HG03280 (cell line): ENCODE measurements around the gene RIPOR3.
"Not testable (repeated sequence)": the region's sequence is repeated elsewhere in the genome, so short reads cannot be mapped to it uniquely, and the experiment has no call there.

Source experiments
- ATAC-seq: cut with Tn5 transposase; IDR thresholded peaks from one replicate; pipeline ENCODE4 v1.9.1; 2021; ENCODE audit warnings: mild to moderate bottlenecking, moderate library complexity; ENCODE audit not compliant: unreplicated experiment

The RIPOR3 gene

DNA sequence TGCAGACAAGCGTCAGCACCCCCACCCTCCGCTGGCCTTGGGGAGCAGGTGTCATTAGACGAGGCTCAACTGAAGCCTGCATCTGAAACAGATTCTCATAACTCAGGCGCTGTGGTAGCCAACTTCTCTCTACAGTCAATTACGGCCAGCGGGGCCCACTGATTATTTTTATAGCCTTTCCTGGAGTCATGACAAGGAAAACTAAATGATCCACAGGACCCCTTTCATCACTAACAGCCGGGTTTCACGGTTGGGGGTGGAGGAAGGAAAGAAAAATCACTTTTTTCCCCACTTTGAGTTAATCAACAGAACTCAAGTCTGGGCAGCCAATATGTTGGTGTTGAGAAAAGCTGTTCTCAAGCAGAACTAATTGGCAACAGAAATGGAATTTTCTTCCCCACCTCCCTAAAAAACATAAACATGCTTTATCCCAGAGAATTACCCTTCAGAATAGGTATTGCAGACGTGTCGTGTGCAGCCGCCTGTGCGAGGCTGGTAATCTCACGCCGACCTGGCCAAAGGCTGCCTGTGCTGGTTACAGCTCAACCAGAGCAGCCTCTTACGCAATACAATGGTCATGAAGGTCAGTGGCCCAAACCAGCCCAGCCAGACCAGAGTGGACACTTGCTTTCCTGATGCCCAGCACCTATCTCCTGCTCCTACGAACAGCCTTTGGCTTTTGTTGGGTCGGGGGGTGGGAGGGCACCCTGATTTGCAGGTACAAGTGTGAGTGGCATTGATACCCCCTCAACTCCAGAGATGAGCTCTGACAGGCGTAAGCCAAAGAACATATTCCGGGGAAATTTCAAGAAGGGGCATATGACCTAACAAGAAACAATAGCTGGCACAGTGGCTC is 11.0 kb downstream of the RIPOR3 start:
- ATAC-seq, result no peak

DNA sequence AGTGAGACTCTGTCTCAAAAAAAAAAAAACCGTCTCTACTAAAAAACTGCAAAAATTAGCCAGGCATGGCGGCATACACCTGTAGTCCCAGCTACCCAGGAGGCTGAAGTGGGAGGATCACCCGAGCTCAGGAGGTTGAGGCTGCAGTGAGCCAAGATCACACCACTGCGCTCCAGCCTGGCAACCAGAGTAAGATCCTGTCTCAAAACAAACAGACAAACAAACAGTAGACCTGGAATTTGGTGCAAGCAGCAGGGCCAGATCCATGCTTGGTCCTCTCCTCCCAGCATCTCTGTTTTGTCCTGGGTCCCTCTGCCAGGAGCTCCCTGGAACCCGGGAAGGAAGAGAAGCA is 11.6 kb downstream of the RIPOR3 start:
- no peak for ATAC-seq

DNA sequence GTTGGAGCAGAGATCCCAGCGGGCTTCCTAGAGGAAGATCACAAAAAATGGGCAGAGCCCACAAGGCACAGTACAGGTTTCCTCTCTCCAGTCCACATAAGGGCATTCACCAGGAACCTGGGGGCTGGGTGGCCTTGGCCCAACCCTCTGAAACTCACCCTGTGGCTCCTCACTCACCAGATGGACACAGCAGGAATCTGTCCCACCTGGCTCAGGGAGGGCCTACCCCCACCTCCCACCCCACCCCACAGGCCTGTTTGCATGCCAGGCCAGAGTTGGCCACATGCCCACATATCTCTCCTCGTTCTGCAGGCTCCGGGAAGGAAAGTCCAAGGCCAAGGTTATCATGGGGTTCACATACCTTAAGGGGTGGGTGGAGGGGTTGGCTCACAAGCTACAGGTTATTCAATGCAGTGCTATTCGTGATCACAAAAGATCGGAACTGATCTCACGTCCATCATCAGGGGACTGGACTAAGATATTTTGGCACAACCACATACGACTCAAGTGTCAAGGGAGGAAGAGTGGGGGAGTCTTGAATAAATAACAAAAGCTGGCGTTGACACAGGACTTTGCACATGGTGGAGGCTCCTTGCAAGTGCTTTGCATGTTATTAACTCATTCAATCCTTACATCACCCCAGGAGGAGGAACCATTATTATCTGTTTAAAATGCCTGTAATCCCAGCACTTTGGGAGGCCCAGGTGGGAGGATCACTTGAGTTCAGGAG is 13.0 kb downstream of the RIPOR3 start:
- ATAC-seq, result no peak

DNA sequence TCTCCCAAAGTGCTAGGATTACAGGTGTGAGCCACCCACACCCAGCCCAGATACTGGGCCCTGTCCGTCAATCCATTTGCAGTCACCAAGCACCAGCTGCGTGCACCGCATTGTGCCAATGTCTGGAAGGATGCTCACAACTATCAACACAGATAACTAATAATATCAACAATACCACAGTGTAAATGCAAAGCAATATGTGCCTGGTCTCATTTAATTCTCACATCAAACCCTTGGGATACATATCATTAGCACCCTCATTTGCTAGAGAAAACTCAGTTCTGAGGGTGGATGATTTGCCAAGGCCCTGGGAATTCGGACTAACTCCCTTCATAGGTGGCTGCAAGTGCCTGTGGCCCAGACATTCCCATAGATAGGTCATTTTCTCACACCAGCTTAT is 14.5 kb downstream of the RIPOR3 start:
- ATAC-seq, result no peak

DNA sequence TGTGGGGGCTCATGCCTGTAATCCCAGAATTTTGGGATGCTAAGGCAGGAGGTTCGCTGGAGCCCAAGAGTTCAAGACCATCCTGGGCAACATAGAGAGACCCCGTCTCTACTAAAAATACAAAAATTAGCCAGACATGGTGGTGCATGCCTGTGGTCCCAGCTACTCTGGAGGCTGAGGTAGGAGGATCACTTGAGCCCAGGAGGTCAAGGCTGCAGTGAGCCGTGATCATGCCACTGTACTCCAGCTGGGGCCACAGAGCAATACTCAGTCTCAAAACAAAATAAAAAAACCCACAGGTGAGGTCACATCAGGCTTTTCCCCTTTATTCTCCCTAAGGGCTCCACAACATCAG is 15.0 kb downstream of the RIPOR3 start:
- not testable (repeated sequence) for ATAC-seq

DNA sequence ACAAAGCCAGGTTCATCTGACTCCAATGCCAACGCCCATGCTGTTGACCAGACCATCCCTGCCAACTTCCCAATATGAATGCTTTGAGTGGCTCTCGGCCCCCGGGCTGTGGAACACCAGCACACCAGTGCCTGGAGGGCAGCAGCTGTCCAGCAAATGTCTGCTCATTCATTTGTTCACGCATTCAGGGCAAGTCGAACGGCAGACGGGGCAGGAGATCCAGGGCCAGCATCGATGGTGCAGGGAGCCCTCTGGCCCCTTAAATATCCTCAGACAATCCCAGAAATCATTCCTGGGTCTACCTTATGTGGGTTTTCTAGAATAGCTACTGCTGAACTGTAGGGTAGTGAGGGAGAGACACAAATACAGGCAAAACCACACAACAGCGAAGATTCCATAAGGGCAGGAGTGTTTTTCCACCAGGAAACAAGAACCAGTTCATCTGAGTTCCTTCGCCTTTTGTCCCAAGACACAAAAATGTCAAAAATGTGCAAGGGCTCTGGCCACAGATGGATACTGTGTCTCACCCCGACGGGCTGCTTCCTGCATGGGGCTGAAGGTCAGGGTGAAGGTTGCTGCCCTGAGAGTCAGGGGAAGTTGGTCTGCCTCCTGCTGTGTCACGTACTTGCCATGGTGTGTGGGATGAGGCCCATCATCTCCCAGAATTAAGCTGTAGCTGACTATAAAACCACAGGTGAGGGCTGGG is 15.5 kb downstream of the RIPOR3 start:
- no peak for ATAC-seq

DNA sequence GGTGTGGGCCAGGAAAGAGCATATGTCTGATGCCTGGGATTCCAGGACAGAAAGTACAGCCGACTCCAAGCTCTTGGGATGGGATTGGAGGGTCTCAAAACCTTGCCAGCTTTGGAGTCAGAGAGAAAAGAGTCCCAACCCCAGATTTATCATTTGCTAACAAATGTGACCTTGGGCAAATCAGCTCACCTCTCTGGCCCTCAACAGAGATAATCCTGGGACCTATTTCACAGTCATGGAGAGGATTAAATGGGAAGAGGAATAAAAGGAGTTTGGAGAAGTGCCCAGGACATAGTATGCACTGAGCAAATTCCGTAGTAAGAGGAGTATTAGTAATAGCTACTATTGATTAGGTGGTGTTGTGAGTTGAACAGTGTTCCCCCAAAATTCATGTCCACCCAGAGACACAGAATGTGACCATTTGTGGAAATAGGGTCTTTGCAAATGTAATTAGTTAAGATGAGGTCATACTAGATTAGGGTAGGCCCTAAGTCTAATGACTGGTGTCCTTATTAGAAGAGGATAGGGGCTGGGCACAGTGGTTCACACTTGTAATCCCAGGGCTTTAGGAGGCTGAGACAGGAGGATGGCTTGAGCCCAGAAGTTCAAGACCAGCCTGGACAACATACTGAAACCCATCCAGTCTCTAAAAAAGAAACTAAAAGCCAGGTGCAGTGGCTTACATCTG is 17.1 kb downstream of the RIPOR3 start:
- no peak for ATAC-seq

DNA sequence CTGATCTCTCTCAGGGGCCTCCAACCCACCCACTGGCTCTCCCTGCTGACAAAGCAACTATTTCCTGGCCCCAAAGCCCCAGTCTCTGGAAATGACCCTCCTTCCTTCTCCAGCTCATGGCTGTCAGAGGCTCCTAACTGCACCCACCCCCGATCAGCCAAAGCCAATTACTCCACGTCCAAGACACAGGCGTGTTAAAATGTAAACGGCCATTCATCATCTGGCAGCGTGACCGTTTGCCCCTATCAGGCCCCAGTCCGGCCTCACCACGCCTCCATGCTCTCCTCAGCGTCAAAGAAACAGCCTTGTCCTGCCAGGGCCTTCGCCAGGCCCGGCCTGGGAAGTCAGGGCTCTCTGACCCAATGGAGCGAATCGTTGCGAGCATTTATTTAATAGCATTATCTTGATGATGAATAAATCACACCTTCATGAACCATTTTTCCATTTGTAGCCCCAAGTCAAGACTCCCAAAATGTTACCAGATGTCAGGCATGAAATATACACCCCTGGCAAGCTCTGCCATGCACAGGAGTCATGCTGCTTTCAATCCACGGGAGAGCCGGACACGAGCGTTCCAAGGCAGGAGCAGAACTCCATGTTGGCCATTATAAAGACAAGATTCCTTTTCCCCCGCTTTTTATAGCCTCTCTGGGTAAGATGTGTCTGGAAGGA is 17.7 kb downstream of the RIPOR3 start:
- no peak for ATAC-seq

DNA sequence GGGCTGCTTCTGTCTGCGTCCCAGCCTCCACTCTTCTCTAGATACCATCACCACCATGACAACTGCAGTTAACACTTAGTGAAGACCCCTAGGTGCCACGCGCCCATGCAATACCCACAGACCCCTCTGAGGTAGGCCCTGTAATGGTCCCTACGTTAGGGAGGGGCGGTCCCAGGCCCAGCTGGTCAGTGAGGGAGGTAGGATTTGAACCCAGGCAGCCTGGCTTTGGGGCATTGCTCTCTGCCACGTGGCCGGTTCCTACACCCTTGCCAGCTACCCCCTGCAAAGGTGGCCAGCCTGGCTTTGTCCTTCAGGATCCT is 18.2 kb downstream of the RIPOR3 start:
- no peak for ATAC-seq

DNA sequence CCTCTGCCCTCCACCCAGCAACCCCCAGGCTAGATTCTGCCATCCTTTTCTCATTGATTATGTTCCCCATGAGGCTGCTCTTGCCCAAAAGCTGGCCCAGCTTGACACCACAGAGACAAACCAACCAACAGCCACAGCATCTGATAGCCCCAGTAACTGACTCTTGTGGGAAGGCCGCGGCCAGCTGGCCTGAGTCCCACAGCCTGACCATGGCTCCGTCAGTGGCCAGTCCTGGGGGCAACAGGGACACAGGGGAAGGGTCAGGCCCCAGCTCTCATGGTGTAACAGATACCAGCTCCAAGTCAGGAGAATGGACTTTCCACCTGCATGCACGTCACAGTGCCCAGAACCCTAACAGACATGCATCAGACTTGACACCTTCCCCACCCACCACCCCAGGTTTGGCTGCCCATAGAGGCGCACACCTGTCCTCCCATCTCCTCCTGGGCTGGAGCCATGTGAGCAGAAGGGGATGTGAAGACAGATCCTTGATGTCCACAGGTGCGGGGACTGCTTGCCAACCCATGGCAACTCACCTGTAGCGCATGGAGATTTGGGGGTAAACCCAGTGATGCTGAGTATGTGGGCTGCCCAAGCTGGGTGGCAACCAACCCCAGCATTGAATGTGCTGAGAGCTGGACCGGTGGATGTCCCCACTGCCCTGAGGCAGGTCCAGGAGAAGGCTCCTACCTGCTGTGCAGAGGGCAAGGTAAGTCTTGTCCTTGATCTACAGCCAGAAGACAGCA is 18.8 kb downstream of the RIPOR3 start:
- ATAC-seq, result no peak

DNA sequence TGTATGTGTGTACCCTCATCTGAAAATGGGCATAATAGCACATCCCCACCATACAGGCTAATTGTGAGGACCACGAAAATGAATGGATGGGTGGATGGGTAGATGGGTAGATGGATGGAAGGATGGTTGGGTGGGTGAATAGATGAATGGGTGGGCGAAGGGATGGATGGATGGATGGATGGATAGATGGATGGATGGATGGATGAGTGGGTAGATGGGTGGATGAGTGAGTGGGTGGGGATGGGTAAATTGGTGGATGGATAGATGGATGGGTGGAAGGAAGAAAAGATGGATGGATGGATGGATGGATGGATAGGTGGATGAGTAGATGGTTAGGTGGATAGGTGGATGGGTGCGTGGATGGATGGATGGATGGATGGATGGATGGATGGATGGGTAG is 19.7 kb downstream of the RIPOR3 start:
- ATAC-seq, result no peak

DNA sequence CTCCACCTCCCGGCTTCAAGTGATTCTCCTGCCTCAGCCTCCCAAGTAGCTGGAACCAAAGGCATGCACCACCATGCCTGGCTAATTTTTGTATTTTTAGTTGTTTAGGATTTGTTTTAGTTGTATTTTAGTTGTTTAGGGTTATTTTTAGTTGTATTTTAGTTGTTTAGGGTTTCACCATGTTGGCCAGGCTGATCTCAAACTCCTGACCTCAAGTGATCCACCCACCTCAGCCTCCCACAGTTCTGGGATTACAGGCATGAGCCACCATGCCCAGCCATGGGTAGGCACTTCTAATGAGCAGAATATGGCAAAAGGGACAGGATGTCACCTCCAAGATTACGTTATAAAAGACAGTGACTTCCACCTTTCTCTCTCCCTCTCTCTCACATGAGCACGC is 20.3 kb downstream of the RIPOR3 start:
- ATAC-seq, result not testable (repeated sequence)

DNA sequence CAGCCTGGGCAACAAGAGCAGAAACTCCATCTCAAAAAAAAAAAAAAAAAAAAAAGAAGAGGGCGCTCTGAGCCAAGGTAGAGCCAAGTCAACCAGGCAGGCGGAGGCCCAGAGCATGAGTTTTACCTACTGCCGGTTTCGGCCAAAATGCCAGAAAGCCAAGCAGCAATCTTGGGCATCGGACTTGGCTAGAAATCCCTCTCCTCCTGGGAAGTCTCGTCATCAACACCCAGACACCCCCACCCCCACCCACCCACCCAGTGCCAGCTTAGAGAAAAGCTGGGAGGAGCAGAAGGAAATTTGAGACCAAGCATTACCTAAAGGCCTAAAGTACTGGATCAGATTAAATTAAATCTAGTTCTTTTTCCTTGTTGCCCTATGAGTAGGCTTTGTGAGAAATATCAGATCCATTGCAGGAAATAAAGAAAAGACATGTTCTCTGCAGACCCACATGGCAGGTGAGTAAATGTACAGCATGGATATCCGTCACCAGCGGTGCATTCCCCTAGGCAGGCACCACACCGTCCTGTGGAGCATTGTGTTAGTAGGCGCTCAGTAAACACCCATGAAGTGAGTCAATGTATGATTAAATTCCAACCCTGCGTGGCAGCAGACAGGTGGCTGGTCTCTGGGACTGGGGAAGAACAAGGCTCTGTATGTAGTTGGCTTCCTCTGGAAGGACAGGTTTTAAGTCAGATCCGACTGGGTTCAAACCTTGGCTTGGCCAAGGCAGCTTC is 21.0 kb downstream of the RIPOR3 start:
- ATAC-seq, result no peak

DNA sequence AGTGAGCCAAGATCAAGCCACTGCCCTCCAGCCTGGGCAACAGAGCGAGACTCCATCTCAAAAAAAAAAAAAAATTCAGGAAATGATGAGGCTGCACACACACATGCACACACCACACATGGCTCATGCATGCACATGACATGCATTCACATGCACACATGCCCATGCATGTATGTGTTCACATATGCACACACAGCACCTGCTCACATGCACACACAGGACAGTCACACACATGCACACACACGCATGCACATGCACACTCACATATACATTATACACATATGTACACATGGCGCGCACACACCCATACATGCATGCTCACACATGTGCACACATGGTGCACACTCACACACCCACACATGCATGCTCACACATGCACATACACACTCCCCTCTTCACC is 22.5 kb downstream of the RIPOR3 start:
- ATAC-seq, result no peak

DNA sequence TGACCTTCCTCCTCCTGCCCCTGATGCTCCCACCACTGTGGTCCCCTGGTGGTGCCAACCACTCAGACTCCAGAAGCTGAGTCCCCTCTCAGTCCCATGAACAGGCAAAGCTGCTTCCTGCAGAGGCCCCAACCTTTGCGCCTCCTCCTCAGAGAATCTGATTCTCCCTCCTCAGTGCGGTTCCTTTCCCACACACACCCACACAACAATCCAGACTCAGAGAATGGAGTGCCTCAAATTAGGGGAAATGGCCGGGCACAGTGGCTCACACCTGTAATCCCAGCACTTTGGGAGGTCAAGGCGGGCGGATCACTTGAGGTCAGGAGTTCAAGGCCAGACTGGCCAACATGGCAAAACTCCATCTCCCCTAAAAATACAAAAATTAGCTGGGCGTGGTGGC is 23.0 kb downstream of the RIPOR3 start:
- no peak for ATAC-seq

DNA sequence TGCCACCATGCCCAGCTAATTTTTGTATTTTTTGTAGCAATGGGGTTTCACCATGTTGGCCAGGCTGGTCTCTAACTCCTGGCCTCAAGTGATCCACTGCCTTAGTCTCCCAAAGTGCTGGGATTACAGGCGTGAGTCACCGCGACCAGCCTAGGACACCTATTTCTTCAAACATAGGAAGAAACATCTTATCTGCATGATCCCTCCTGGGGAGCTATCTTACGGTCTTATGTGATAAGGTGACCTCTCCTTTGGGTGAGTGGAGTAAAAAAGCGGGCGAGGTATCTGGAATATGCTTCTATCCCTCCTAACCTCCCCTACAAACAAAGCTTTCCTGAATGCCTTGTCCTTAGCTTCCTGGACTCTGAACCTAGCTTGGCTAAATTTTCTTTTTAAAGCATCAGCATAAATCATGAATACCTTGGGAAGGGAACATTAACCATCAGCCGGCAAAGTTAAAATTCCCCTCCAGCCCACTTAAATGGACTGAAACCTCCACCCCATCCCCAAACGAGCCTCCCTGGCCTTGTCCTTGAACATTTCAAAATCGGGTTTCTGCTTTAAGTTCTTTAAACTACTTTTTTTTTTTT is 24.5 kb downstream of the RIPOR3 start:
- no peak for ATAC-seq

DNA sequence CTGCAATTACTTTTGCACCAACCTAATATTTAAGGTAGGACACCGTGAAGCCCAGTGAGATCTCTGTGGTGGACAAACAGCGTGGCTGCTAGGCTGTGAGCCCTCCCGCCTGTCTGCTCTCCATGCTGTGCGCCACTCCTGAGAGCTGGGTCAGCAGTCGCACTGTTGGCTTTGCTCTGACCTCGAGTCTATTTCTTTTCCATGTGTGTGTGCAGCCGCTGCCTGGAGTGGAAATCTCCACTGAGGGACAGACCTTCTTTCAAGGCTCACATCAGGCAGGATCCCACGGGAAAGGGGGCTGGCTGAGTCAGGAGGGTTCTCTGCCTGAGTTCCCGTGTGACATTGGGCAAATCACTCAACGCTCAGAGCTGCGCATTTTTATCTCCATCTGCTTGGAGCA is 27.1 kb downstream of the RIPOR3 start:
- ATAC-seq, result no peak

DNA sequence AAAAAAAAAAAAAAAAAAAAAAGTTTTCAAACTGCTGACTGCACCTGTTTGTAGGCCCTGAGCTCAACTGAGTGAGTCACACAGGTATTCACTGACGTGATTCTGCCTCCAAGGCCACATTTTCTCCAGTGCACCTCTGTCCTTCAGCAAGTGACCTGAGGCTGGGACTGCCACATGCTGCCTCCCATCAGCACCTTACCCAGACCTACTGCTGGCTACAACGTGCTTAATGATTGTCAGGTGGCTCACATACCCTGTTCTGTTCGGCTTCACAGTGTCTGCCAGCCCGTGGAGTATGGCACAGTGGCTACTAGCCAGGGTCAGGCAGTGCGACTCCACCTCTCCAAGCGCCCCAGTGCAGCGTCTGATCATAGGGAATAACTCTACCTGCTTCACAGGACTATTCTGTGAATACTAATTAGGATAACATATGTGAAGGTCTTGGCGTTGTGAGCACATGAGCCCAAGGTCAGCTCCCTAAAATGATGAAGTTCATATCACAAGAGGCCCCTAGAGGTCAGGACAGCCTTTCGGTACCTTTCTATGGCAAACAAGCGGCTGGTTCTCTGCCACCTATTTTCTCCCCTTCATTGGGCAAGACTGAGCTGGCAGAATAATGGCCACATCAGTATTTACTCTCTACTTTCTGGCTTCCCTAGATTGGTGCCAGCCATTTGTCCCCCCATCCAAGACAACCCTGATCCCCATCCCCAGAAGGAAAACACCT is 28.1 kb downstream of the RIPOR3 start:
- ATAC-seq, result no peak
